HepG2 (cell line): Measurements from ENCODE around the gene RIMBP3C. TPM values are rescaled to one million over a fixed set of nuclear protein-coding genes. Genes with fewer than 3 reads are reported as not detected.

Experiments
- EED ChIP-seq: sonication (generic); formaldehyde crosslinking; IDR thresholded peaks from 2 replicates; pipeline ENCODE4 v1.5.0; 2020; ENCODE audit warnings: mild to moderate bottlenecking, missing genetic modification reagents
- ELF4 ChIP-seq: sonication (generic); formaldehyde crosslinking; IDR thresholded peaks from 2 replicates; pipeline ENCODE4 v1.5.0; 2020; ENCODE audit warnings: missing genetic modification reagents, mild to moderate bottlenecking, moderate library complexity, borderline replicate concordance
- HDAC1 ChIP-seq: sonication (generic); formaldehyde crosslinking; IDR thresholded peaks from 2 replicates; pipeline ENCODE4 v1.5.1; 2020; ENCODE audit warnings: mild to moderate bottlenecking, missing genetic modification reagents
- HMG20A ChIP-seq: IDR thresholded peaks from 2 replicates; pipeline ENCODE4 v1.6.1; 2016; ENCODE audit warnings: borderline replicate concordance
- HNF4A ChIP-seq: sonication (generic); formaldehyde crosslinking; IDR thresholded peaks from 2 replicates; pipeline ENCODE4 v1.4.0; 2020; ENCODE audit warnings: missing genetic modification reagents
- MBD4 ChIP-seq: IDR thresholded peaks from 2 replicates; pipeline ENCODE4 v1.6.1; 2012; ENCODE audit warnings: low read length, inconsistent platforms, borderline replicate concordance
- MYC ChIP-seq: sonication (generic); formaldehyde crosslinking; IDR thresholded peaks from 2 replicates; pipeline ENCODE4 v1.9.0; 2021; ENCODE audit warnings: missing genetic modification reagents, borderline replicate concordance
- PAX8 ChIP-seq: sonication (generic); formaldehyde crosslinking; IDR thresholded peaks from 2 replicates; pipeline ENCODE4 v1.8.0; 2022; ENCODE audit warnings: mild to moderate bottlenecking, missing genetic modification reagents, borderline replicate concordance
- RARA ChIP-seq: IDR thresholded peaks from 2 replicates; pipeline ENCODE4 v1.6.1; 2016; ENCODE audit warnings: missing genetic modification reagents, missing compliant biosample characterization
- RFX5 ChIP-seq: IDR thresholded peaks from 2 replicates; pipeline ENCODE4 v1.6.1; 2011; ENCODE audit warnings: low read depth, low read length, improper control_type of control experiment
- SIN3B ChIP-seq: fragments of 150-350 bp; IDR thresholded peaks from 2 replicates; pipeline ENCODE4 v1.6.1; 2014; ENCODE audit warnings: low read length
- SP140L ChIP-seq: sonication (generic); formaldehyde crosslinking; IDR thresholded peaks from 2 replicates; pipeline ENCODE4 v1.4.0; 2020; ENCODE audit warnings: missing genetic modification reagents, borderline replicate concordance
- XRCC5 ChIP-seq: fragments of 200-400 bp; formaldehyde crosslinking; optimal IDR thresholded peaks from 2 replicates; pipeline ENCODE3; 2017; ENCODE audit warnings: mild to moderate bottlenecking, low read length
- ZNF44 ChIP-seq: sonication (generic); formaldehyde crosslinking; IDR thresholded peaks from 2 replicates; pipeline ENCODE4 v1.5.1; 2020; ENCODE audit warnings: mild to moderate bottlenecking, missing genetic modification reagents
- ZNF547 ChIP-seq: sonication (generic); formaldehyde crosslinking; IDR thresholded peaks from 2 replicates; pipeline ENCODE4 v1.5.1; 2020; ENCODE audit warnings: mild to moderate bottlenecking, missing genetic modification reagents
- ZNF7 ChIP-seq: IDR thresholded peaks from 2 replicates; pipeline ENCODE4 v1.6.1; 2016; ENCODE audit warnings: missing biosample characterization, missing genetic modification reagents
- polyA plus RNA-seq, 8 experiments: library from polyadenylated mRNA; depleted of rRNA in 3 of 8; stranded (reverse) in 7 of 8; unstranded in 1 of 8; fragments of >200 nt; fragmentation: Illumina TruSeq in 4 of 8; extraction: Trizol in 4 of 8; gene quantifications; 2 replicates each; pipeline versions ENCODE4 v1.2.1 to v1.2.3, GENCODE V29; 2011 to 2016; ENCODE audit warnings: low read depth in 4 of 8, missing spikeins in 1 of 8, mixed read lengths in 1 of 8; ENCODE audit not compliant: insufficient read depth in 1 of 8
- total RNA-seq, 5 experiments: library from RNA; depleted of rRNA; stranded (reverse); fragments of >200 nt; fragmentation: Illumina TruSeq; extraction: Trizol; gene quantifications; 2 replicates each; pipeline ENCODE4 v1.2.3, GENCODE V29; 2016; ENCODE audit warnings: low read depth in 1 of 5
- TF ChIP-seq, protein P1 (sequence below): sonication (generic); formaldehyde crosslinking; IDR thresholded peaks from 2 replicates; pipeline ENCODE4 v1.4.0; 2020; ENCODE audit warnings: mild to moderate bottlenecking, missing genetic modification reagents
- TF ChIP-seq, protein P2 (sequence below): sonication (generic); formaldehyde crosslinking; IDR thresholded peaks from 2 replicates; pipeline ENCODE4 v1.4.0; 2020; ENCODE audit warnings: missing genetic modification reagents, borderline replicate concordance
- TF ChIP-seq, protein P3 (sequence below): sonication (generic); formaldehyde crosslinking; IDR thresholded peaks from 2 replicates; pipeline ENCODE4 v1.5.0; 2020; ENCODE audit warnings: missing genetic modification reagents
- TF ChIP-seq, protein P4 (sequence below): sonication (generic); formaldehyde crosslinking; IDR thresholded peaks from 2 replicates; pipeline ENCODE4 v1.9.0; 2021; ENCODE audit warnings: missing genetic modification reagents, borderline replicate concordance
- TF ChIP-seq, protein P5 (sequence below): sonication (generic); formaldehyde crosslinking; IDR thresholded peaks from 2 replicates; pipeline ENCODE4 v1.8.0; 2022; ENCODE audit warnings: mild to moderate bottlenecking, missing genetic modification reagents, moderate library complexity

The RIMBP3C gene
- total and polyA plus RNA-seq, 2 of the 13 experiments (the other 11 are each of a cell fraction or from before 2014, with no cell fraction given) = 0.15 TPM; not detected in 1

DNA sequence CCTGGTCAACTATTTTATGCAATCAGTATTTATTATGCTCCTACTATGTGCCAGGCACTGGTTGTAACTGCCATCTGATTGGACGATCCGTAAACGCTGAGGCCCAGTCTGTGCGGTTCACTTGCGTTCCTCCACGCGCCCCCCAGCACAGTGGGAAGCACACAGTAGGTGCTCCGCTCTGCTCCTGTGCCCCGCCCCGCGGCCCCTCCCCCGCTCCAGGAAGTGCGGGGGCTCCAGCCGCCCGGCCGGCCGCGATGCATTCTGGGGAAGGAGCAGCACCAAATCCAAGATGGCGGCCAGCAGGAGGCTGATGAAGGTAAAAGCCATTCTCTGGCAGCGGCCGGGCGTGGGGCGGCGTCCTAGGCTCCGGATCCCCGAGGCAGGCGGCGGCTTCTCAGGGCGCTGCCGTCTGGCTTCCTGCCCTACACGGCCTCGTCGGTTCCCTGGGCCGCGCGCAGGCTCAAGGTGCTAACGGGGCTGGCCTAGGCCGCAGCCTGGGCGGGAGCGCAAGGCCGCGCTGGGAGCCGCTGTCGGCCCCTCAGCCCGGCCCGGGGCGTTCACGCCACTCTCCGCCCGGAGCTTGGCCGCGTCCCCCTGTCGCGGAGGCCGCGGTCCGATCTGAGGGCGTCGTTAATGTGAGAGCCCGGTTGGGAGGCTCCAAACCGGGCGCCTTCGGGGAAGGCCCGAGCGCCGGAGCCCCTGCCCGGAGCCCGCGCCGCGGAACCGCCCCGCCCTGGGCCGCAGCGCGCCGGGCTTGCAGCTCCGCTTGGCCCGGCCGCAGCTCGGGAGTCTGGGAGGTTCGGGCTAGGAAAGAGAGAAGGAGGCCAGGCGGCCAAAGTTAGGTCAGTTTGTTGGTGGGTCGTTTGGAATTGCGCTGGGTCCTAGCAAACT, 16.4 kb upstream of the RIMBP3C start, which contains the start of gene UBE2L3 (continued):
- TF ChIP-seq SP140L (CRISPR knock-in tag) (no peak), RFX5 (no peak), ELF4 (CRISPR knock-in tag) (0 out of 2 replicates have a peak, but pooled peaks have one; percentile 13), ZNF7 (0 out of 2 replicates have a peak, but pooled peaks have one; percentile 15), XRCC5 (no peak), RARA (CRISPR knock-in tag) (peak; percentile 47), ZNF547 (peak; percentile 57), ZNF44 (0 out of 2 replicates have a peak, but pooled peaks have one; percentile 78), EED (peak; percentile 85; the same call in 1 of the 2 replicates), HNF4A (CRISPR knock-in tag) (no peak), HDAC1 (CRISPR knock-in tag) (peak; percentile 68; the same call in 1 of the 2 replicates), MBD4 (no peak), SIN3B (peak; percentile 58; the same call in 1 of the 2 replicates), PAX8 (0 out of 2 replicates have a peak, but pooled peaks have one; percentile 84), MYC (peak; percentile 48; the same call in 1 of the 2 replicates), HMG20A (no peak)
- TF ChIP-seq, protein P1, sequence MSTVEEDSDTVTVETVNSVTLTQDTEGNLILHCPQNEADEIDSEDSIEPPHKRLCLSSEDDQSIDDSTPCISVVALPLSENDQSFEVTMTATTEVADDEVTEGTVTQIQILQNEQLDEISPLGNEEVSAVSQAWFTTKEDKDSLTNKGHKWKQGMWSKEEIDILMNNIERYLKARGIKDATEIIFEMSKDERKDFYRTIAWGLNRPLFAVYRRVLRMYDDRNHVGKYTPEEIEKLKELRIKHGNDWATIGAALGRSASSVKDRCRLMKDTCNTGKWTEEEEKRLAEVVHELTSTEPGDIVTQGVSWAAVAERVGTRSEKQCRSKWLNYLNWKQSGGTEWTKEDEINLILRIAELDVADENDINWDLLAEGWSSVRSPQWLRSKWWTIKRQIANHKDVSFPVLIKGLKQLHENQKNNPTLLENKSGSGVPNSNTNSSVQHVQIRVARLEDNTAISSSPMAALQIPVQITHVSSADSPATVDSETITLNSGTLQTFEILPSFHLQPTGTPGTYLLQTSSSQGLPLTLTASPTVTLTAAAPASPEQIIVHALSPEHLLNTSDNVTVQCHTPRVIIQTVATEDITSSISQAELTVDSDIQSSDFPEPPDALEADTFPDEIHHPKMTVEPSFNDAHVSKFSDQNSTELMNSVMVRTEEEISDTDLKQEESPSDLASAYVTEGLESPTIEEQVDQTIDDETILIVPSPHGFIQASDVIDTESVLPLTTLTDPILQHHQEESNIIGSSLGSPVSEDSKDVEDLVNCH (CRISPR knock-in tag) = no peak
- TF ChIP-seq, protein P2, sequence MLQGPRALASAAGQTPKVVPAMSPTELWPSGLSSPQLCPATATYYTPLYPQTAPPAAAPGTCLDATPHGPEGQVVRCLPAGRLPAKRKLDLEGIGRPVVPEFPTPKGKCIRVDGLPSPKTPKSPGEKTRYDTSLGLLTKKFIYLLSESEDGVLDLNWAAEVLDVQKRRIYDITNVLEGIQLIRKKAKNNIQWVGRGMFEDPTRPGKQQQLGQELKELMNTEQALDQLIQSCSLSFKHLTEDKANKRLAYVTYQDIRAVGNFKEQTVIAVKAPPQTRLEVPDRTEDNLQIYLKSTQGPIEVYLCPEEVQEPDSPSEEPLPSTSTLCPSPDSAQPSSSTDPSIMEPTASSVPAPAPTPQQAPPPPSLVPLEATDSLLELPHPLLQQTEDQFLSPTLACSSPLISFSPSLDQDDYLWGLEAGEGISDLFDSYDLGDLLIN = 0 out of 2 replicates have a peak, but pooled peaks have one; percentile 43
- TF ChIP-seq, protein P3, sequence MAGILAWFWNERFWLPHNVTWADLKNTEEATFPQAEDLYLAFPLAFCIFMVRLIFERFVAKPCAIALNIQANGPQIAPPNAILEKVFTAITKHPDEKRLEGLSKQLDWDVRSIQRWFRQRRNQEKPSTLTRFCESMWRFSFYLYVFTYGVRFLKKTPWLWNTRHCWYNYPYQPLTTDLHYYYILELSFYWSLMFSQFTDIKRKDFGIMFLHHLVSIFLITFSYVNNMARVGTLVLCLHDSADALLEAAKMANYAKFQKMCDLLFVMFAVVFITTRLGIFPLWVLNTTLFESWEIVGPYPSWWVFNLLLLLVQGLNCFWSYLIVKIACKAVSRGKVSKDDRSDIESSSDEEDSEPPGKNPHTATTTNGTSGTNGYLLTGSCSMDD (CRISPR knock-in tag) = no peak; the same call in 1 of the 2 replicates
- TF ChIP-seq, protein P4, sequence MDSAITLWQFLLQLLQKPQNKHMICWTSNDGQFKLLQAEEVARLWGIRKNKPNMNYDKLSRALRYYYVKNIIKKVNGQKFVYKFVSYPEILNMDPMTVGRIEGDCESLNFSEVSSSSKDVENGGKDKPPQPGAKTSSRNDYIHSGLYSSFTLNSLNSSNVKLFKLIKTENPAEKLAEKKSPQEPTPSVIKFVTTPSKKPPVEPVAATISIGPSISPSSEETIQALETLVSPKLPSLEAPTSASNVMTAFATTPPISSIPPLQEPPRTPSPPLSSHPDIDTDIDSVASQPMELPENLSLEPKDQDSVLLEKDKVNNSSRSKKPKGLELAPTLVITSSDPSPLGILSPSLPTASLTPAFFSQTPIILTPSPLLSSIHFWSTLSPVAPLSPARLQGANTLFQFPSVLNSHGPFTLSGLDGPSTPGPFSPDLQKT (CRISPR knock-in tag) = no peak
- TF ChIP-seq, protein P5, sequence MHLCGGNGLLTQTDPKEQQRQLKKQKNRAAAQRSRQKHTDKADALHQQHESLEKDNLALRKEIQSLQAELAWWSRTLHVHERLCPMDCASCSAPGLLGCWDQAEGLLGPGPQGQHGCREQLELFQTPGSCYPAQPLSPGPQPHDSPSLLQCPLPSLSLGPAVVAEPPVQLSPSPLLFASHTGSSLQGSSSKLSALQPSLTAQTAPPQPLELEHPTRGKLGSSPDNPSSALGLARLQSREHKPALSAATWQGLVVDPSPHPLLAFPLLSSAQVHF (CRISPR knock-in tag) = no peak
